WTC11 (cell line): ENCODE measurements around the gene UGP2.

Experiments
- CTCF ChIP-seq: fragments of 200-600 bp; IDR thresholded peaks from 2 replicates; pipeline ENCODE4 v1.8.0; 2022; ENCODE audit warnings: antibody characterized with exemption
- E2F4 ChIP-seq: sonication (generic); formaldehyde crosslinking; IDR thresholded peaks from 2 replicates; pipeline ENCODE4 v1.8.1; 2022; ENCODE audit warnings: low read depth, mild to moderate bottlenecking, moderate library complexity, missing genetic modification reagents, borderline replicate concordance
- FOXP1 ChIP-seq: sonication (generic); formaldehyde crosslinking; IDR thresholded peaks from 2 replicates; pipeline ENCODE4 v1.8.0; 2022; ENCODE audit warnings: missing genetic modification reagents, mild to moderate bottlenecking, moderate library complexity, borderline replicate concordance
- USF1 ChIP-seq: sonication (generic); formaldehyde crosslinking; IDR thresholded peaks from 2 replicates; pipeline ENCODE4 v1.8.0; 2022; ENCODE audit warnings: mild to moderate bottlenecking, missing genetic modification reagents
- ZBTB21 ChIP-seq: sonication (generic); formaldehyde crosslinking; IDR thresholded peaks from 2 replicates; pipeline ENCODE4 v1.8.1; 2023; ENCODE audit warnings: mild to moderate bottlenecking, missing genetic modification reagents, borderline replicate concordance
- ZNF219 ChIP-seq: sonication (generic); formaldehyde crosslinking; IDR thresholded peaks from 2 replicates; pipeline ENCODE4 v1.8.0; 2023; ENCODE audit warnings: missing genetic modification reagents, mild to moderate bottlenecking, borderline replicate concordance

GRCh38 chr2:63801455-63801854 lies 40.2 kb upstream of the UGP2 start:
- no peak for TF ChIP-seq USF1 (CRISPR knock-in tag)
- no peak for TF ChIP-seq CTCF
- no peak for TF ChIP-seq FOXP1 (CRISPR knock-in tag)
- TF ChIP-seq E2F4 (CRISPR knock-in tag) = no peak
- no peak for TF ChIP-seq ZNF219 (CRISPR knock-in tag)
- no peak for TF ChIP-seq ZBTB21 (CRISPR knock-in tag)
